NCI-H1436 (cell line): Measurements from ENCODE around the gene TUBA3D.
"Not testable (repeated sequence)": the region's sequence is repeated elsewhere in the genome, so short reads cannot be mapped to it uniquely, and the experiment has no call there.

ENCODE experiments used
- DNase-seq: peaks from one replicate; lab custom pipeline; 2025; lab: John Stamatoyannopoulos, UW

TUBA3D gene

GRCh38 chr2:131483981-131484820, 8.3 kb downstream of the TUBA3D start:
- not testable (repeated sequence) for DNase-seq

GRCh38 chr2:131484906-131485460, 9.1 kb downstream of the TUBA3D start:
- not testable (repeated sequence) for DNase-seq

- not testable (repeated sequence) for DNase-seq
Measured at GRCh38 chr2:131486201-131486902, 10.4 kb downstream of the TUBA3D start.

- DNase-seq: no peak
Measured at GRCh38 chr2:131488306-131489205, 12.6 kb downstream of the TUBA3D start.

- DNase-seq: not testable (repeated sequence)
Measured at GRCh38 chr2:131490616-131491468, 14.9 kb downstream of the TUBA3D start.

GRCh38 chr2:131491469-131491836, 15.5 kb downstream of the TUBA3D start:
- DNase-seq: not testable (repeated sequence)

- not testable (repeated sequence) for DNase-seq
Measured at GRCh38 chr2:131492015-131492417, 16.1 kb downstream of the TUBA3D start, which contains the start of gene MZT2A. Gene MZT2A (minus strand): TSS chr2:131492397. CDS start chr2:131492376, 21 bp downstream.

- DNase-seq: peak; percentile 94
Measured at GRCh38 chr2:131492418-131493198, 16.7 kb downstream of the TUBA3D start.

GRCh38 chr2:131493199-131493968, 17.5 kb downstream of the TUBA3D start:
- DNase-seq: no peak

- DNase-seq: not testable (repeated sequence)
Measured at GRCh38 chr2:131495506-131495905, 19.6 kb downstream of the TUBA3D start.

- DNase-seq: not testable (repeated sequence)
Measured at GRCh38 chr2:131498321-131498973, 22.5 kb downstream of the TUBA3D start.

- DNase-seq: not testable (repeated sequence)
Measured at GRCh38 chr2:131503587-131503986, 27.7 kb downstream of the TUBA3D start.

GRCh38 chr2:131504082-131504750, 28.3 kb downstream of the TUBA3D start:
- not testable (repeated sequence) for DNase-seq

GRCh38 chr2:131509615-131510014, 33.7 kb downstream of the TUBA3D start:
- DNase-seq: no peak

- not testable (repeated sequence) for DNase-seq
Measured at GRCh38 chr2:131511291-131511968, 35.5 kb downstream of the TUBA3D start.

- not testable (repeated sequence) for DNase-seq
Measured at GRCh38 chr2:131511969-131512870, 36.3 kb downstream of the TUBA3D start.
